Measurements from ENCODE around the gene WDR35. TPM values are rescaled to one million over a fixed set of nuclear protein-coding genes. Genes with fewer than 3 reads are reported as not detected.
"Not testable (repeated sequence)": the region's sequence is repeated elsewhere in the genome, so short reads cannot be mapped to it uniquely, and the experiment has no call there.

WDR35 gene
- total RNA-seq, 1 experiment from 2014 or later = 6.1 TPM

- in situ Hi-C loops (cut with HindIII; ENCODE audit: low pct_unique_long_range_greater_than_20kb, low sequenced_read_pairs) = no loop called here
- peak; percentile 38 for DNase-seq (ENCODE audit: low read depth)
These were observed 34.1 kb downstream of the WDR35 start for GRCh38 chr2:19955544-19956422.

DNA sequence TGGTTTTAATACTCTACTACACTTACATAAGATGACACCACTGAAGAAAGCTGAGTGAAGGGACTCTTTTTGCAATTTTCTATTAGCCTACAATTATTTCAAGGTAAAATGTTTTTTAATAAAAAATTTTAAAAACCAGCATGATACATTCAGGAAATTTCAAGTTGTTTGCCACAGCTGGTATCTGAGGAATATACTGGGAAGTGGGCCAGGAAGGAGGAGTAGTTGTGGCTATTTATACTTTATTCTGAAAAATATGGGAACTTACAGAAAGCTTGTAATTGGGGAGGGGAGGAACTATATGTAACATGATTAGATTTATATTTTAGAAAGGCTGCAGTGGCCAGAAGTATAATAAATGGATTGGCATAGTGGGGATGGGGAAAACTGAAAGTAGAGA lies 40.8 kb downstream of the WDR35 start:
- DNase-seq (ENCODE audit: low read depth) = no peak
- in situ Hi-C loops (cut with HindIII; ENCODE audit: low pct_unique_long_range_greater_than_20kb, low sequenced_read_pairs) = no loop called here

- no peak for DNase-seq (ENCODE audit: low read depth)
- in situ Hi-C loops (cut with HindIII; ENCODE audit: low pct_unique_long_range_greater_than_20kb, low sequenced_read_pairs) = no loop called here
These were observed 42.5 kb downstream of the WDR35 start for GRCh38 chr2:19947184-19947940.

DNA sequence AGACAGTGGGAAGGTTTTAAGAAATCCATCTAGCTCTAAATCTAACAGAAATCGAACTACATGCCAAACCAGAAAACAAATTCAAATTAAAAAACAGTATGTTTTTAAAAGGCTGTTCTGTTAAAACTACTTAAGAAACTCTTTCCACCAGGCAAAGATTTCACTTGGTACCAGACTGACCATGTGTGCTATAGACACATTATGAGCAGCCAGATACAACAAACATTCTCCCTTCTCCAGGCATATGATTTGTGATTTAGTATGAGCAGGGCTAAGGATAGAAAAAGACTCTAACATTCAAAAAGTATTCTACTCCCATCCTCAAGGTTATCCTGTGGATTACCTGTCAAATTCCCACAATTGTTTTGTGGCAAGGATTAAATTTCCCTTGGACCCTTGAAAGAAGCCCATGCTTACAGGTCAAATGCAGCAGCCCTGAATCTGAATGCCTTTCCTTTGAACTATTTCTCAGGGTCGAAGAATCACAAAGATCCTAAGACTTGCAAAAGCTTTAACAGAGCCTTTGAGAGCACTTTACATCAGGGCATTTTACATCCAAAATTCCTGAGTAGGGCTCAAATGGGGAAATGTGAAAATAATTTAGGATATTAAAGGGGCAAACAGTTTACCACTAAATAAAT lies 45.6 kb downstream of the WDR35 start:
- in situ Hi-C loops (cut with HindIII; ENCODE audit: low pct_unique_long_range_greater_than_20kb, low sequenced_read_pairs) = no loop called here
- DNase-seq (ENCODE audit: low read depth) = no peak

GRCh38 chr2:19943189-19943588 lies 46.7 kb downstream of the WDR35 start:
- DNase-seq (ENCODE audit: low read depth) = no peak
- in situ Hi-C loops (cut with HindIII; ENCODE audit: low pct_unique_long_range_greater_than_20kb, low sequenced_read_pairs) = no loop called here

DNA sequence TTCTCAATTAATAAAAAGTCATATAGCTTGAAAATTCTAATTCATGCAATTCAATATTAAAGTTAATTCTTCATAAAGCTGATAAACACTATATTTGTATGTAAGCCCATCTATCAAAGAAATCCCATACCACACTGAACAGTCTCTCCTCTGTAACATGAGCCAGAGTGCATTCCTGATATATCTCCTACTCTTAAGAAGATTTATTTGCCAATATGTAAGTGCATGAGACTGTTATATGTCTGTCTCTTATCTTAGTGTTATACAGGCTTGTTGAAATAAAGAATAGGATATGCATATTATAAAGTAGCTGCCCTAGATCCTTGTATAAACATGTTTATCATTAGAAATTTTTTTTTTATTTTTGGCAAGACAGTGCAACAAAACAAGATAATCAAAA lies 47.7 kb downstream of the WDR35 start:
- no peak for DNase-seq (ENCODE audit: low read depth)
- in situ Hi-C loops (cut with HindIII; ENCODE audit: low pct_unique_long_range_greater_than_20kb, low sequenced_read_pairs) = no loop called here

- in situ Hi-C loops (cut with HindIII; ENCODE audit: low pct_unique_long_range_greater_than_20kb, low sequenced_read_pairs) = no loop called here
- no peak for DNase-seq (ENCODE audit: low read depth)
These were observed 52.9 kb downstream of the WDR35 start for GRCh38 chr2:19937004-19937403.

DNA sequence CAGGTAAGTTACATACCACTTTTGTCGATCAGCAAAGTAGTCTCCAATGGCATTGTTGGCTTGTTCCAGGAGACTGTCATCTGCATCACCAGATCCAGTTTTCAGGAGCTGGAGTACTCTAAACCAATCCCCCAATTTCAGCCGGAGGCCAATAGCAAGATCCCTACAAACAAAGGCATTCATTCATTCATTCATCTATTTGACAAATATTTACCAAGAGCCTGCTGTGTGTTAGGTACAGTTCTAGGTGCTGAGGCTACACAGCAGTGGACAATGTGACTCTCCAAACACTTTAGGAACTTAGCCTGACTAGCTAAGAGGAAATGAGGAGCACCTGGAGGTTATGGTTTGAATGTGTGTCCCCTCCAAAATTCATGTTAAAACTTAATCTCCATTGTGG lies 53.7 kb downstream of the WDR35 start:
- in situ Hi-C loops (cut with HindIII; ENCODE audit: low pct_unique_long_range_greater_than_20kb, low sequenced_read_pairs) = no loop called here
- no peak for DNase-seq (ENCODE audit: low read depth)

- in situ Hi-C loops (cut with HindIII; ENCODE audit: low pct_unique_long_range_greater_than_20kb, low sequenced_read_pairs) = no loop called here
- DNase-seq (ENCODE audit: low read depth) = peak; percentile 72
These were observed 56.4 kb downstream of the WDR35 start for GRCh38 chr2:19933351-19933981.

GRCh38 chr2:19932928-19933327 lies 57.0 kb downstream of the WDR35 start:
- in situ Hi-C loops (cut with HindIII; ENCODE audit: low pct_unique_long_range_greater_than_20kb, low sequenced_read_pairs) = no loop called here

GRCh38 chr2:19929226-19929625 lies 60.7 kb downstream of the WDR35 start:
- in situ Hi-C loops (cut with HindIII; ENCODE audit: low pct_unique_long_range_greater_than_20kb, low sequenced_read_pairs) = no loop called here
- DNase-seq (ENCODE audit: low read depth) = no peak

More at GRCh38 chr2:19932928-19933327, 57.0 kb downstream of the WDR35 start:
- no peak for DNase-seq (ENCODE audit: low read depth)

GRCh38 chr2:19927816-19928215 lies 62.1 kb downstream of the WDR35 start:
- peak; percentile 16 for DNase-seq (ENCODE audit: low read depth)
- in situ Hi-C loops (cut with HindIII; ENCODE audit: low pct_unique_long_range_greater_than_20kb, low sequenced_read_pairs) = not testable (repeated sequence)

GRCh38 chr2:19924526-19924925 lies 65.4 kb downstream of the WDR35 start:
- DNase-seq (ENCODE audit: low read depth); in situ Hi-C loops (cut with HindIII; ENCODE audit: low pct_unique_long_range_greater_than_20kb, low sequenced_read_pairs): not testable (repeated sequence)

DNA sequence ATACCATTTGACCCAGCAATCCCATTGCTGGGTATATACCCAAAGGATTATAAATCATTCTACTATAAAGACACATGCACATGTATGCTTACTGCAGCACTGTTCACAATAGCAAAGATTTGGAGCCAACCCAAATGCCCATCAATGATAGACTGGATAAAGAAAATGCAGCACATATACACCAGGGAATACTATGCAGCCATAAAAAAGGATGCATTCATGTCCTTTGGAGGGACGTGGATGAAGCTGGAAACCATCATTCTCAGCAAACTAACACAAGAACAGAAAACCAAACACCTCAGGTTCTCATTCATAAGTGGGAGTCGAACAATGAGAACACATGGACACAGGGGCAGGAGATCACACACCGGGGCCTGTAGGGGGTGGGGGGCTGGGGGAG lies 67.7 kb downstream of the WDR35 start:
- DNase-seq (ENCODE audit: low read depth); in situ Hi-C loops (cut with HindIII; ENCODE audit: low pct_unique_long_range_greater_than_20kb, low sequenced_read_pairs): not testable (repeated sequence)

DNA sequence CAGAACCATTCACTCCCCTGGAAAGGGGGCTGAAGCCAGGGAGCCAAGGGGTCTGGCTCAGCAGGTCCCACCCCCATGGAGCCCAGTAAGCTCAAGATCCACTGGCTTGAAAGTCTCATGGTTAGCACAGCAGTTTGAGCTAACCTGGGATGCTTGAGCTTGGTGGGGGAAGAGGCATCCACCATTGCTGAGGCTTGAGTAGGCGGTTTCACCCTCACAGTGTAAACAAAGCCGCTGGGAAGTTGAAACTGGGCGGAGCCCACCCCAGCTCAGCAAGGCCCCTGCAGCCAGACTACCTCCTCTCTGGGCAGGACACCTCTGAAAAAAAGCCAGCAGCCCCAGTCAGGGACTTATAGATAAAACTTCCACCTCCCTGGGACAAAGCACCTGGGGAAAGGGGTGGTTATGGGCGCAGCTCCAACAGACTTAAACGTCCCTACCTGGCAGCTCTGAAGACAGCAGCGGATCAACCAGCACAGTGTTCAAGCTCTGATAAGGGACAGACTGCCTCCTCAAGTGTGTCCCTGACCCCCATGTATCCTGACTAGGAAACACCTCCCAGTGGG lies 73.4 kb downstream of the WDR35 start:
- no peak for DNase-seq (ENCODE audit: low read depth)
- in situ Hi-C loops (cut with HindIII; ENCODE audit: low pct_unique_long_range_greater_than_20kb, low sequenced_read_pairs) = no loop called here

- in situ Hi-C loops (cut with HindIII; ENCODE audit: low pct_unique_long_range_greater_than_20kb, low sequenced_read_pairs) = no loop called here
- DNase-seq (ENCODE audit: low read depth) = no peak
These were observed 75.5 kb downstream of the WDR35 start for GRCh38 chr2:19914266-19914975.

- peak; percentile 99 for DNase-seq (ENCODE audit: low read depth)
- in situ Hi-C loops (cut with HindIII; ENCODE audit: low pct_unique_long_range_greater_than_20kb, low sequenced_read_pairs) = no loop called here
These were observed 77.9 kb downstream of the WDR35 start for GRCh38 chr2:19911808-19912509.
